NCI-H1436 treated with DMSO at 0.1 percent for 48 hours (cell line): ENCODE results near the gene VSIR.

Source experiments
- DNase-seq: peaks from one replicate; lab custom pipeline; 2025; lab: John Stamatoyannopoulos, UW

VSIR gene

DNA sequence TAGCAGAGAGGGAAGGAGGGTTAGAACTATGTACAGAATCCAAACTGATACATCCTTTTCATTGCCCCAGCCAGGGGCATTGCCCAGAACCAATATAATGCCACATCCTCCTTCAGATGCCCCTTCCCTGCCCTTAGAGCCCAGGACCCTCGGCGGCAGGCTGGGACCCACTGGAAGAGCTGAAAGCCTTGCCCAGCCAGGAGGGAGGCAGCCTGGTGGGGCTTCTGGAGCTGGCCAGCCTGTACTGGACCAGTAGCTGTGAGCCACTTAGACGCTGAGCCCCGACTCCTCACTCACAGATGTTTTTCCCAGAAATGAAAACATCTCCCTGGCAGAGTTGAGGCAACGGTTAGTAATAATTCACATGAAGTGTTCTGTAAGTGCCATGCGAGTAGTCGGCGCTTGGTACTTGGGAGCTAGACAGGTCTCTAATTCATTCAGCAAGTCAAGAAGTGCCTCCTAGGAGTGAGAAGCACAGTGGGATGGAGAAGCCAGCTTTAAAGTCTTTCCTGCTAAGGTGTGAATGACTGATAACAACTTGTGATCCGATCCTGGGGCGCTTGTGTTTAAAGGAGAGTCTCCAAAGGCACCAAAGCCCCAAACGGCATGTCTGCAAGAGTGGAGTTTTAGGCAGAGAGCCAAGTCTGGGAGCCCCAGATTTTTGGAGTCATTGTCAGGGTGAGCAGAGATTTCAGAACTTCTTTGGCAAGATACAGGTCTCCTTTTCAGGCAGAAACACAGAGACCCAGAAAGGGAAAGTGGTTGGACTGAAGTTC is 9.8 kb downstream of the VSIR start:
- DNase-seq = no peak

DNA sequence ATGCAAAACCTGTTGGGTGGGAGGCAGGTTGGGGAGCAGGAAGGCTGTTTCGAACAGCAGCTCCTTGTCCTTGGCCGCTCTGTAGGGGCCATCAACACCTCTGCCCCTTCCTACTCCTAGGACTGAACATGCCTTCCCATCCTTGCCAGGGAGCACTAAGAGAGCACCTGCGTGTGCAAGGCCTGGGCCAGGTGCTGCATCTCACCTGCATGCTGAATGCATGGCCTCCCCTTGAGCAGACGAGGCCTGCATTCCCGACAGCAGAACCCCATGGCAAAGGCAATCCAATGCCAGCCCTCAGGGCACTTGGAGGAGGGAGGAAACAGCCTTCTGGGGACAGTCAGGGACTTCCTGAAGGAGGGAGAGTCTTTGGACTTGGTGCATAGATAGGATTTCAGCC is 11.0 kb downstream of the VSIR start:
- DNase-seq = no peak

DNA sequence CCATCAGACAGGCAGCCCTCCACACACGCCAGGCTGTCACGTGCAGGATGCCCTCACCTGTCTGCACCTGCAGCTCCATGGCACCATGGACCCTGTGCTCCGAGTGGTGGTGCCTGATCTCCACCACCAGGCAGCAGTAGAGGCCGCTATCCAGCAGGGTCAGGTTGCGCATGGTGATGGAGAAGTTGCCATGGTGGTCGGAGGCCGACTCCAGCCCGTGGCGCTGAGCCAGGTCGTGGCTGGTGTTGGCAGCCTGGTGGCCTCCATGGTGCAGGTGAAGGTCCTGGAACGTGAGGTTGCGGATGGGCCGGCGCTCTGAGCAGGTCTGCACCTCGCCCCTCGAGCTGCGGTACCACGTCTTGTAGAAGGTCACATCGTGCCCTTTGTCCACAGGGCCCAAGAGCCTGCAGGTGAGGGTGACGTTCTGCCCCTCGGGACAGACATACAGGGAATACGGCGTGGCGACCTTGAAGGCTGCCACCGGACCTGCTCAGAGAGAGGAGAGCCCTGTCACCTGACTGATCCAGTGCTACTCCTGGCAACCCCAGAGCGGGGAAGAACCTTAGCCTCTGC is 11.7 kb downstream of the VSIR start:
- DNase-seq = no peak

DNA sequence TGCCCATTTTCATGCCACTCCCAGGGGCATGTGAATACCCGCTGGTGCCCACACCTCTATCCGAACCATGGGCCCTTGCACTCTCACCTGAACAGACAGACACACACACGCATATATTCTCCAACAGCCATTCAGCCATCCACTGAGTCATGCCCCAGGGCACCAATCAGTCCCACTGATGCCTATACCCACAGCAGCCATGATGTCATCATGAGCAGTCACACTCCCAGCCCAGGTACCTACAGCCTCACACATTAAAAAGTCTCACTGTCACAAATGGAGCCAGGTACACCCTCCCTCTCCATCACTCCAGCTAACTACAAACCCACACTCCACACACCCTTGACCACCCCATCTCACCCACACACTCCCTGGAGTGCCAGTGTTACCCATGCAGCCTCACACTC is 12.2 kb downstream of the VSIR start:
- no peak for DNase-seq

DNA sequence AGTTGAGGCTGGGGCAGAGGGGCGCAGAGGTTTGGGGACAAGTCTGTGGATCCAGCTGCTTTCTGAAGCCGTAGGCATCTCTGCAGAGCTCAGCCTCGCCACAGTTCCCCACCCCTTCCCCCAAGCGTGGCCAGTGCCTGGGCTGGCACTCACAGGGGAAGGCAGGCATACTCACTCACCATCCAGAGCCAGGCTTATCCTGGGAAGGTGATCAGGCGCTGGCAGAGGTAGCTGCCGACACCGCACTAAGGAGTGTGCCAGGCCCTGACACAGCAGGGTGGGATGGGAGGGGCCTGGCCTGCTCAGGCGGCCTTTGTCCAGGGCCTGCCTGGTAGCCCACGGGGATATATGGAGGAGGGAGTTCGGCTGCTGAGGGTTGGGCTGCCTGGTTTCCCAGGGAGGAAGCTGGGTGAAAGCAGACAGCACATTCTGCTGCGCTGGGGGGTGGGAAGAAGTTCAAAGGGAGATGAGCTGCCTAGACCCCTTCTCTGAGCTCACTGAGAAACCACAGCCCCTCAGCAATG is 15.9 kb downstream of the VSIR start:
- no peak for DNase-seq

DNA sequence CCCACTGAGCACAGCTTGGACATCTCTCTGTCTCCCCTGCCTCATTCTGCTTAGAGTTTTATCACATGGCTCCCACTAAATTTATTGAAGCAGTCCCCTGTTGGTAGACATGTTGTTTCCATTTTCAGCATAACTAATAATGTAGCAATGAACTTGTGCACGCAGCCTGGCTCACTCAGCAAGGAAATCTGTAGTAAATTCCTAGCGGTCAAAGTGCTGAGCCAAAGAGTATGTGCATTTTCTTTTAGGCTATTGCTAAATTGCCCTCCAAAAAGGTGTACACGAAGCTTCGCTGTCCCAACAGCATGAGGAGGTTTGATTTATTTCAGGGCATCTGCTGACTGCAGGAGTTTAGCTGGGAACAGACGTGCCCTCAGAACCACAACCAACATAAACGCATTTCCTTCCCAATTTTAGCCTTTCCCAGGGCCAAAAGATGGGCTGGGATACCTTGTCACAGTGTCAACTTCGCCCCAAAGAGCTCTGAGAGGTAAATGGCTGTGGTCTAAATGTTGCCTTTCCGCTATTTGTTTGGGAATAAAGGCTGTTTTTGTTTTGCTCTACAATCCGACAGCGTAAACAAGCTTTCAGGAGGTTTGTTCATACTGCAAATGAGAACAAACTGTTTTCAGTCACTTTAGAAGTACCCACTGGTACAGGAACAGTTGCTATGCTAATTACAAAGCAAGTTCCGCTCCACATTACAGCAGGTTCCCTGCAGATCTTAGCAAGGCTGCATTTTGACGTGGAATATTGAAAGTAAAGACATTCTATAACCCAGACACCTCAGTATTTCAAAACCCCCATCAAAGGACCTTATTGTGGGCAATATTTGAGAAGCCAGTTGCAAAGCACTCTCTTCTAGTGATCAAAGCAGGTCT is 16.8 kb downstream of the VSIR start:
- DNase-seq = no peak

DNA sequence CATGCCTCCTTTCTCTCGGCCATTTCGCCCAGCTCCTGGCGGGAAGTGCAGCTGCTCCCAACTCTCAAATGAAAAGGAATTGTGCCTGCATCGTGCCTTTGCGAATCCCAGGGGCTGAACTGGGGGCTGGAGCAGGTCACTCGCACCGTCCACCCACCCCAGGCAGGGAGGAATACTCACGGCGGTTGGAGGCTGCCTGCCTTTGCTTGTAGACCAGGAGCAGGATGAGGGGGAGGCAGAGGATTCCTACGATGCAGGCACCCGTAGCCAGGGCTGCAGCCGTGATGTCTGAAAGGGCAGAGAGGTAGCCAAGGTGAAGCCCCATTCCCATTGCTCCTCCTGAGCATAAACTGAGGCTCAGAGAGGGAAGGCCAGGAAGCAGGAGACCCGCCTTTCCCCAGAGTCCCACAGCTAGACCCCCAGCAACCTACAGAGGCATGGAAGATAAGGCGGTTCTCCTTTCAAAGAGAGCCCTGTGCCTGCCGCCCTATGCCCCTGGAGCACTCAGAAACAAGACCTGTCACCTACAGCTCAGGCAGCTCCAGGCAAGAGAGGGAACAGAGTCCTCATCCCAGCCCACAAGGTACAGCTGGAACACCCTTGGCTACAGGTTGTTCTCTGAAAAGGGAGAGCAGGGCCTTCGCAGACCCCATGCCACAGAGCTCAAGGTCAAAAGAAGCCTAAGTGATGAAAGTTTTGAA is 18.0 kb downstream of the VSIR start:
- DNase-seq = no peak

DNA sequence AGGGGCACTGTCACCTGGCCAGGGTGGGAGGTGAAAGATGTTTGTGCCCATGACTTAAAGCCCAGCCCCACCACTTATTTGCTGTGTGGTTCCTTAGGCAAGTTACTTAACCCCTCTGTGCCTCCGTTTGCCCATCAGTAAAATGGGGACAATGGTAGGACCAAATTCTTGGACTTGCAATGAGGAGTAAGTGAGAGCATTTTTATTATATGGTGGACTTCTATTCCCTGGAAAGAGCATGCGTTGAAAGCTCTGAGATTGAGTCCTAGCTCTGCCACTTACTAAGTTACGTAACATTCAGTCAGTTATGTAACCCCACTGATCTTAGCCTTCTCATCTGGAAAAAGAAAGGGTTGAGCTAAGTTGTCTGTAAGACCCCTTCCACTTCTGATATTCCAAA is 18.8 kb downstream of the VSIR start:
- DNase-seq = no peak

DNA sequence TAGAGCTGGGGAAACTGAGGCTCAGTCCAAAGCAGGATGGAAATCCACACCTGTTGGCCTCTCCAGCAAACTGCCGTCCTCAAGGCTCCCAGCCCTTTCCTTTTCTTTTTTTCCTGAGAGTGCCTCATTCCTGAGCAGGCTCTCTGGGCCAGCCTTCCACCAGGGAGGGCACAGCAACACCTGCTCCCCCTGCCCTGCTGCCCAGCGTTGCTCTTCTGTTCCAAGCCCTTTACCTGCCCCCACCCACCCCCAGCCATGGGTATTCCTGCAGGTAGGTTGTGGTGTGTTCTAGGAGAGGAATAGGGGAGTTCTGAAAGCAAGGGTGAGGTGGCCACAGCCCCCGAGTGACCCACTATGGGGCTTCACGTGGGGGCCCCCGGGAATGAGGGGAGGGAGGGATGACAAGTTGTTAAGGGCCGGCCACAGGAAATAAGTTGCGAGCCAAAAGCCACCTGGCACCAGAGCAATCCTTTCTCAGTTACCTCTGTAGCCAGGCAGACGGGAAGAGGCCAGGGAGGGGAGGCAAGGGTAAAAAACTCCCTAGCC is 19.3 kb downstream of the VSIR start:
- DNase-seq = no peak

DNA sequence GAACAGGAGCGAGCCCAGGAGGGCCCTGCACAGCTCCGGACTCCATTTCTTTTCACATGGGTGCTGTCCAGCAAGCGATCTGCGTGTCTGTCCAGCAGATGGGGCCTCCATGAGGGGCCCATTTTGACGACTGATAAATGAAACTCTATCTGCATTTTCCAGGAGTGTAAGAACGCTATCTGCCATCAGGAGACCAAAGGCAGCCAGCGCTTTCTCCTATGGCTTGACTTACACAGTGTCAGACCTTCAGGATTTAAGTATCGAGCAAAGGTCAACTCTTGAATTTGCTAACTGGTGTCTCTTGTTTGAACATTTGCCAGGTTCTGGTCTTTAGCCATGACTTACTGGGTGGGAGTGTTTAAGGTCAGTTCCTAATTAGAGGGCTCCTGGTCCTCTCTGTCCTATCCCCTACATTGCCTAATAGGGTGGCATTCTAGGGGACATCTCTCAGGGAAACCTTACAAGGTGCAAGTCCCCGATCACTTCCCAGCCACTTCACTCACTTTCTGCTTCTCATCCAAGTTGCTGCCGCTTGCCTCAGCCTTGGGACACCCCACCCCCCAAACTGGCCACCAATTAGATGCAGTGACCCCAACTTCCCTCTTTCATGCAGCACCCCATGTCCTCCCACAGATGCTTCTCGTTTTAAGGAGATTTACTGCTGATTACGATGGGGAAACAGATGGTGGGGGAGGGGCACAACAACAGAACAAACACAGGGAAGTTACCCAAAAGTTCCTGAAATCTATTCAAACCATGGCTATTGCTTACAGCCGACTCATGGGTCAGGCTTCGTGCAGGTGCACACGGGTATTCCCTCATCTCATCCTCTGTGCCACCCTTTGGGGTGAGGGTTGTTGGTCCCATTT is 20.0 kb downstream of the VSIR start:
- DNase-seq = no peak

DNA sequence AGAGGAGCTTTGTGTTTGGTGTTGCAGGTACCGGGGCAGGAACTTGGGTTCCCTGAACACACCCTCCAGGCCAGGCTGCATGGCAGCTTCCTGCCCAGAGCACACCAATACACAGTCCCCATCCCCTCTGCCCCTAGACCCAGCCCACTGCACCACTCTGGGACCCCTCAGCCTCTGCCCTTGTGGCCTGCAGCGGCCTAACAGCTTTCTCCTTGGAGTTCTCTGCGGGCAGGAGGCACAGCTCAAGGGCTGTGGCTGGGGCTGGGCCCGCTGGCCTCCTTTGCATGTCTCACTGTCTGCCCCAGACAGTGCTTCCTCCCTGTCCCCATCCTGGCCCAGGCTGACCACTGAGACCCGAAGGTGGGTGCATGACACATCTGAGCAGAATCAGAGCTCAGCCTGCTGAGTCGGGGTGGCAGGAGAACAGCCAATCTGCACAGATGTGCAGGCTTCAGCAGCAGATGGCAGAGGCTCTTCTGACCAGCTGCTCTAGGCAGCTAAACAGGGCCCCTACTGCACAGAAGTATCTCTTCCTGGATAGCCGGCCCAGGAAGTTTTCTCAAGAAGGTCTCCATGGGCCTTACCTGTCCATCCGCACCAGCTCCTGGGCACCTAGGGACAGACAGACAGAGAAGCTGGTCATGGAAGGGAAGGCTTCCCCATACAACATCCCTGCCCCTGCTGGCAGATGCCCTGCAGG is 20.8 kb downstream of the VSIR start:
- DNase-seq = no peak

DNA sequence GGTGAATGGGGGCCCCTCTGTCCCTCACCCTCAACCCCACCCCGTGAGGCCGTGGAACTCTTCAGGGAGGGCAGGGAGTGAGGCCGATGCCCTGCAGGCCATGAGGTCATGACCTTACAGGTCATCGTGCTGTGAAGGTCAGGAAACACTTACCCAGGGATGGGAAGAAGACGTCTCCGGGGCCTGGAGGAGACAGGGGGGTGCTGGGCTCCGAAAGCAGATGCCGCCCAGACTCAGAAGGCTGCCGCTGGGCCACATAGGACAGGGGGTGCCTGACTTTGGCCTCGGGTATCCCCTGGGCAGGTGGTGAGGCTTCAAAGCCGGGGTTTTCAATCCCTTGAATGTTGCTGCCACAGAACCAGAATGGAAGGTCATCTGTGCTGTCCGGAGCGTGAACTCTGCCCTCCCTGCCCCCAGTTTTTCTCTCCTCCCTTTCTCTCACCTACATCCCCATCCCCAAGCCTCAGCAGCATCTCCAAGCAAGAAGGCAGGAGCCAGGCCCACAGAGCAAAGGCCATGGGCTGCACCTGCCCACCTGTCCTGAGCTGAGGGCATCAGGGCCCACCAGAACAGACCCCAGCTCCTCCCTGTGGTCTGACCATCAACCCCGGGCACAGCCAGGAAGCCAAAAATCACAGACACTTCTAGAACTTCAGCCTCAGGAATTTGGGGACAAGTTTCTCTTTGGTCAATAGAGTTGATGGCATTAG is 21.6 kb downstream of the VSIR start:
- no peak for DNase-seq

DNA sequence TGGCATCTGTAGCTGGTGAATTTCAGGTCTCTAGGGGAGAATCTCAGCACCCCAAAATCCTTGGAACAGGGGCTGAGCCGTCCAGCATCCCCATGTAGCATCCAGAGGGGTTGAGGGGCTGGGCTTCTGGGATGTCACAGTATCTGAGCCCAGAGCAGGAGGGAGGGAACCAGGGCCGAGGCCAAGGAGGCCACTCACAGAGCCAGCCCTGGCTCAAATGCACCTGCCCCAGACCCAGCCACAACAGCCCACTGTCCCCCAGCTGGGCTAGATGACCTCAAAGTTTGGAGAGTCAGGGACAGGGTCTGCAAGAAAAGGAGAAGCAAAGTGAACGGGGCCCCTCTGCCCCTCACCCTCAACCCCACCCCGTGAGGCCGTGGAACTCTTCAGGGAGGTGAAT is 22.3 kb downstream of the VSIR start:
- DNase-seq = no peak

DNA sequence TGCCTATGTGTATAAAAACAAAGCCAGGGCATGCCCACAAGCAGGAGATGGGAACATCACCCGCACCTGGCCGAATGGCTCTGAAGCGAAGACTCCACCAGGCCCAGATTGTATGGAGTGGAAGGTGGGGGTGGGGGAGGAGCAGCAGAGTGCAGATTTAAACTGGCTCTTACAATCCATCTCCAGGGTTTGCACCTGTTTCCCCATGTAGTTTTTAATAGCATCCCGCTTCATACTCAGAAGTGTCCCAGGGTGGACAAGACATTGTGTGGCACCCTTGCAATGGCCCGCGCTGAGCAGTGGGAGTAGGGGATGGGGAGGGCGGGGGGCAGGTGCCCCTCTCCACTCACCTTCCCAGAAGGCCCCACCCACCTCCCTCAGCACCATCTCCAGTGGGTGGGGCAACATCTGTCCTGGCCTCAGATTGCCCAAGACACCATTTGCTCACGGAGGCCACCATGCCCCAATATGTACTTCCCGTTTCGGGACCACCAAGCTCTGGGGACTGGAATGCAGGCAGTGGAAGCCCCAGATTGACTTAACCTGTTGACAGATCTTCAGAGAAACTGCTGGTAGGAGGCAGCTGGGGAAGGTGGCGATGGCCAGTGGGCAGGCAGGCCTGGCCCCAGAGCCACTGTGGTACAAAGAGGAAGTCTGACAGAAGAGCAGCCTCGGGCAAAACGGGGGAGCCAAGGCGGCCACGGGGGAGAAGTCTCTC is 23.0 kb downstream of the VSIR start:
- no peak for DNase-seq

DNA sequence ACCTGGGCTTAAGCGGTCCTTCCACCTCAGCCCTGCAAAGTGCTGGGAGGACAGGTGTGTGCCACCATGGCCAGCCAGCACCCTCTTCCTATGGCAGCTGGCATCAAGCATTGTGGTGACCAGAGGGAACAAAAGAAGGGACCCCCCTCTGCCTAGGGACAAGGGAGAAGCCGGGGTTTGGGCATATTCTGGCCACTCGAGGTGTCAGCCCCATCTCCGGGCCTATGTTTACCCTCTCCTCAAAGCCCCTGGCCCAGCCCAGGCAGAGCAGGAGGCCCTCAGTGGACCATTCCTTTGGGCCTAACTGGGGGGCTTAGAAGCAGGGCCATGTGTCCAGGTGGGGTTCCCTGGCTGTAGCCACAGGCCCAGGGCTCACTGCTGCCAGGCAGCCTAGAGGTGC is 23.9 kb downstream of the VSIR start:
- no peak for DNase-seq

DNA sequence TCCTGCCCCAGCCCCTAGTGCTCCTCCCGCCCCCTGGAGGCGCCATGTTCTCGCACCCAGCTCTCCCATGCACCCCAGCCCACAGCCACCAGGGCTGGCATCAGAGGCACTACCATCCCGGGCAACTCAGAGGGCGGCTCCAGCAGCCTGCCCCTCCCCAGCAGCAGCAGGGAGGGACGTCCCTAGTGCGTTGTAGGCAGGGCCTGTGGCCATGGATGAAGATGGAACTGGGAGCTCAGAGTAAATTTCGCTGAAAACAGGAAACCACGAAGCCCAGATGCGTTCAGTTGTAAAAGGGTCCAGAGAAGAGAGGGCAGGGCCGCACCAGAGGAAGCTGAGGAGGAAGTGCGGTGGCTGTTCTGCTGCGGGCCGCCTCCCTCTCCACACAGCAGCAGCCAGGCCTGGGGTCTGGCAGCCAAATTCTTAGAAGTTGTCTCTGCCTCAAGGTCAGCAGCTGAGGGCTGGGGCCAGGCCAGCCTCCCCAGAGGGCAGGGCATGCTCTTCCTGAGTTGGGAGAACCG is 24.6 kb downstream of the VSIR start:
- DNase-seq = no peak

DNA sequence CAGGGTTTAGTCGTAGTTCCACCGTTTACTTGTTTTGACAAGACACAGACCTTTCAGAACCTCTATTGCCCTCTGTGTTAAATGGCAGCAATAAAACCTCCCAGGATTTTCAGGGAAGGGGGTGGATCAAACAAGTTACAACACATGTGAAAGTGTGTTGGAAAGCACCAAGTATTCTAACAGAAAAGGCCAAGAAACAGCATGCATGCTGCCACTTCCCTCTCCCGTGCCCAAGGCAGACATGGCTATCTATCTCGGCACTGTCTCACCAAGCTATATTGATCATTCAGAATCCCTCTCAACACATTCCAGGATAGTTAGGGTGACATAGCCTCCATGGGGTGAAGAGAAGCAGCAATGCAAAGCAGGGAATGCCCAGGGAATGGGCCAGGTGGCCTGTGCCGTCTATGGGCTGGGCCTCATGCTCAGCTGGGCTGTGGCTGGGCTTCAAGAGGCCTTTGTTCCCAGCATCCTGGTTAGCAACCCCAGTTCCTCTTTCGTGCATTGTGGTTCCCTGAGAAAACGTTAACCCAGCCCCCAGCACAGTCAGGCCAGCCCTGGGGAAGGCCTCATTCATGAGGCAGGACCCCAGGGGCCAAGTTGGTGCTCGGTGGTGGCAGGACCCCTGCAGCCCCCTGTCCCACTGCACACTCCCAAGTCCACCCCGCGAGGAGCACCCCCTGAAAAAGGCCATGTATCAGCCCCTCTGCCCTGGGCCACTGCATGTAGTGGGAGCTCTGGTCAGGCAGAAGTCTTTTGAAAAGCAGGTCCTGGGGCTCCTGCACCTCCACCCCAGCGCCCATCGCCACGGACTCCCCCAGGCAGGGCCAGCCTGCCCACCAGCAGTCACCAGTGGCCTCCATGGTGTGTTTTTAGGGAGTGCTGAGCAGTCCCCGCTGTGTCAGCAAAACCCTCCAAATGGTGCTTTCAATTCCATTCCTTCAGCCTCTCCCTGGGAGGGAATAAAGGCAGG is 25.5 kb downstream of the VSIR start:
- DNase-seq = no peak
